Measurements from ENCODE around the gene EID2B. TPM values are rescaled to one million over a fixed set of nuclear protein-coding genes. Genes with fewer than 3 reads are reported as not detected.

Gene EID2B
- total RNA-seq, 4 donors from 2014 or later: 0.80 to 2.4 (median 1.2) TPM

DNA sequence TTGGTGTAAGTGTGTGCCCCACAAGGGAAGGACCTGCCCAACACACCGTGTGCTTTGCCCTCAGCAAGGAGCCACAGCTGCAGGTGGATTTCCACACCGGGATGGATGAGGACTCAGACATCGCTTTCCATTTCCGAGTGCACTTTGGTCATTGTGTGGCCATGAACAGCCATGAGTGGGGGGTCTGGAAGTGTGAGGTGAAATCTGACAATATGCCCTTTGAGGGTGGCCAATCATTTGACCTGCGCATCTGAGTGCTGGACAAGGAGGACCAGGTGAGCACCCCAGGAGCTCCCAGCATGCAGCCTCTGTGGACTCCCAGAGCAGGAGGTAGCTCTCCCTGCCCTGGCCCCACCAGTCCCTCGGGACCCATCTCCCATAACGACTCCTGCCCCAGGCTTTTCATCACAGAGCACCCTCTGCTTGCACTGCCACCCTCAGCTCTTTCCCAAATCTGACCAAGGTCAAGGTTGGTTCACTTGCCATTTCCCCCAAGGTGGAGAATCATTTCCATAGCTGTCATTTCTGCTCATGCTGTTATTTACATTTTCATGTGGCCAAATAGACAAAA, 20.5 kb upstream of the EID2B start:
- TF ChIP-seq POLR2AphosphoS5 (IDR thresholded peaks at IDR 0.05) (no peak), CTCF (IDR thresholded peaks at IDR 0.05) (no peak), EP300 (IDR thresholded peaks at IDR 0.05) (no peak), POLR2A (IDR thresholded peaks at IDR 0.05) (no peak)
- DNase-seq (ENCODE audit: low spot score in 2 of 2): no peak
- Histone ChIP-seq H3K4me3 (no peak overlapping the region), H3K36me3 (no peaks in the 10 kb centered on the region), H3K27ac (no peak overlapping the region), H3K27me3 (no peaks in the 10 kb centered on the region), H3K9me3 (no peaks in the 10 kb centered on the region), H3K4me1 (no peaks in the 10 kb centered on the region)
- WGBS: 73% methylated on average over 6 of the region's 7 CpGs

DNA sequence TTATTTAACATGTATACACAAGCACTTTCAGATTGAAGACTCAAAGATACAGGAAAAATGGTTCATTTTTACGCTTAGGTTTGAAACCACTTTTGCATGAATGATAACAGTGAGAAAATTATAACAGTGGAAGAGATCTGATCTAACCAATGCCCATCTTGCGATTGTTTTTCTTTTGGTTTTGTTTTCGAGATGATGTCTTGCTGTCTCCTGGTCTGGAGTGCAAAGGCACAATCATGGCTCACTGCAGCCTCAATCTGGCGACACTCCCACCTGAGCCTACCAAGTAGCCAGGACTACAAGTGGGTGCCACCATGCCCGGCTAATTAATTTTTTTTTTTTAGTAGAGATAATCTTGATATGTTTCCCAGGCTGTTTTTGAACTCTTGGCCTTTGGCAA, 17.5 kb upstream of the EID2B start:
- H3K4me1 ChIP-seq: no peaks in the 10 kb centered on the region
- H3K36me3 ChIP-seq: no peaks in the 10 kb centered on the region
- no peak overlapping the region for H3K4me3 ChIP-seq
- H3K27ac ChIP-seq: no peak overlapping the region
- DNase-seq (ENCODE audit: low spot score in 2 of 2): no peak
- no peaks in the 10 kb centered on the region for H3K9me3 ChIP-seq
- TF ChIP-seq EP300 (IDR thresholded peaks at IDR 0.05) (no peak), CTCF (IDR thresholded peaks at IDR 0.05) (no peak), POLR2A (IDR thresholded peaks at IDR 0.05) (no peak), POLR2AphosphoS5 (IDR thresholded peaks at IDR 0.05) (no peak)
- H3K27me3 ChIP-seq: no peaks in the 10 kb centered on the region
- WGBS: 86% methylated on average over 5 of the region's 5 CpGs

DNA sequence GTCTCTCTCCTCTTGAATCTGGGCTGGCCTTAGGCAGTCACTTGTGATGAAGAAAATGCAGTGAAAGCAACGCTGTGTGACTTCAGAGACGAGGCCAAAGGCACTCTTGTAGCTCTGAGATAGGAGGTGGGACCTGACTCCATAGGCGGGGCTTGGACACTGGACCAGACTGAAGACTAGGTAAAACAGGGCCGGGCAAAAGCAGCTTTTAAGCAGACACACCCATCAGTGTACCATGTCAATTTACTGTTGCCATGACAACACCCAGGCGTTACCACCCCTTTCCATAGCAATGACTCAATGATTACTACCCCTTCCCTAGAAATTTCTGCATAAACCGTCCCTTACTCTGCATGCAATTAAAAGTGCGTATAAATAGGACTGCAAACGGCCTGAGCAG, 13.9 kb upstream of the EID2B start:
- DNase-seq (ENCODE audit: low spot score in 2 of 2): no peak
- H3K4me1 ChIP-seq: no peaks in the 10 kb centered on the region
- no peaks in the 10 kb centered on the region for H3K9me3 ChIP-seq
- H3K4me3 ChIP-seq: no peak overlapping the region
- H3K27ac ChIP-seq: no peak overlapping the region
- 32% methylated on average over 8 of the region's 8 CpGs for WGBS
- H3K36me3 ChIP-seq: no peaks in the 10 kb centered on the region
- H3K27me3 ChIP-seq: no peaks in the 10 kb centered on the region
- TF ChIP-seq POLR2AphosphoS5 (IDR thresholded peaks at IDR 0.05): no peak
- TF ChIP-seq EP300 (IDR thresholded peaks at IDR 0.05): no peak
- TF ChIP-seq POLR2A (IDR thresholded peaks at IDR 0.05): no peak

- 71% methylated on average over 1 of the region's 1 CpG for WGBS
- DNase-seq (ENCODE audit: low spot score in 2 of 2): no peak
These were observed 12.3 kb upstream of the EID2B start for GRCh38 chr19:39544911-39545310.

GRCh38 chr19:39544226-39544903, 11.7 kb upstream of the EID2B start:
- Histone ChIP-seq H3K9me3 (no peaks in the 10 kb centered on the region), H3K27me3 (no peaks in the 10 kb centered on the region), H3K27ac (no peak overlapping the region), H3K36me3 (no peaks in the 10 kb centered on the region), H3K4me1 (peaks cover 6% of the 10 kb centered on the region), H3K4me3 (no peak overlapping the region)
- 83% methylated on average over 7 of the region's 7 CpGs for WGBS
- no peak for DNase-seq (ENCODE audit: low spot score in 2 of 2)
- TF ChIP-seq CTCF (IDR thresholded peaks at IDR 0.05): no peak
- TF ChIP-seq POLR2A (IDR thresholded peaks at IDR 0.05): no peak
- no peak for TF ChIP-seq EP300 (IDR thresholded peaks at IDR 0.05)
- no peak for TF ChIP-seq POLR2AphosphoS5 (IDR thresholded peaks at IDR 0.05)

More at GRCh38 chr19:39544911-39545310, 12.3 kb upstream of the EID2B start:
- Histone ChIP-seq H3K9me3 (no peaks in the 10 kb centered on the region), H3K27me3 (no peaks in the 10 kb centered on the region), H3K27ac (no peak overlapping the region), H3K4me3 (no peak overlapping the region), H3K4me1 (peaks cover 4% of the 10 kb centered on the region), H3K36me3 (no peaks in the 10 kb centered on the region)
- TF ChIP-seq EP300 (IDR thresholded peaks at IDR 0.05) (no peak), POLR2A (IDR thresholded peaks at IDR 0.05) (no peak), POLR2AphosphoS5 (IDR thresholded peaks at IDR 0.05) (no peak)

- WGBS: 78% methylated on average over 3 of the region's 3 CpGs
- no peak for DNase-seq (ENCODE audit: low spot score in 2 of 2)
- Histone ChIP-seq H3K4me1 (peaks cover 15% of the 10 kb centered on the region), H3K27ac (no peak overlapping the region), H3K27me3 (no peaks in the 10 kb centered on the region), H3K36me3 (no peaks in the 10 kb centered on the region), H3K4me3 (no peak overlapping the region), H3K9me3 (no peaks in the 10 kb centered on the region)
- TF ChIP-seq CTCF (IDR thresholded peaks at IDR 0.05) (no peak), POLR2AphosphoS5 (IDR thresholded peaks at IDR 0.05) (no peak), EP300 (IDR thresholded peaks at IDR 0.05) (no peak), POLR2A (IDR thresholded peaks at IDR 0.05) (no peak)
These were observed 10.8 kb upstream of the EID2B start for GRCh38 chr19:39543477-39543857.
